HG02610 (cell line): Measurements from ENCODE around the gene ANXA8L1.
"Not testable (repeated sequence)": the region's sequence is repeated elsewhere in the genome, so short reads cannot be mapped to it uniquely, and the experiment has no call there.

ENCODE experiments used
- ATAC-seq: cut with Tn5 transposase; IDR thresholded peaks from one replicate; pipeline ENCODE4 v1.9.1; 2021; ENCODE audit warnings: mild to moderate bottlenecking, moderate library complexity; ENCODE audit not compliant: unreplicated experiment

Gene ANXA8L1

GRCh38 chr10:46375406-46375805 lies at the start of gene ANXA8L1:
Gene ANXA8L1, plus strand, starts transcription at chr10:46375776. Its CDS starts 76 bp downstream, at chr10:46375852.
- ATAC-seq, result not testable (repeated sequence)

DNA sequence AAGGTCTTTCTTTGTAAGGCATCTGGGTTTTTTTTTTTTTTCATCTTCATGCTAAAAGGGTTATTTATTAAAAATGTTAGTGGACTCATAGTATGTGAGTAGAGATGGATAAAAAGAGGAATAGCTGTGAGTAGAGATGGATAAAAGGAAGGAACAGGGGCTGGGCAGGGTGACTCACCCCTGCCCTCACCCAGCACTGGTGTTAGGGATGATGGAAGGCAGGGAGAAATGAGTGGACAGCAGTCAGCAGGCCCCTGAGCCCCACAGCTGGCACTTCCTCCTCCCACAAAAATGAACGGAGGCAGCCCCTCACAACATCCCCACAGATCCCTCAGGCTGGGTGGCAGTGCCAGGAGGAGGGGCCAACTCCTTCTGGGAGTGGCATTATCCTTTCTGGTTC lies 49.5 kb upstream of the ANXA8L1 start:
- ATAC-seq, result no peak

- ATAC-seq, result no peak
Measured at GRCh38 chr10:46326971-46327370, 48.6 kb upstream of the ANXA8L1 start.

DNA sequence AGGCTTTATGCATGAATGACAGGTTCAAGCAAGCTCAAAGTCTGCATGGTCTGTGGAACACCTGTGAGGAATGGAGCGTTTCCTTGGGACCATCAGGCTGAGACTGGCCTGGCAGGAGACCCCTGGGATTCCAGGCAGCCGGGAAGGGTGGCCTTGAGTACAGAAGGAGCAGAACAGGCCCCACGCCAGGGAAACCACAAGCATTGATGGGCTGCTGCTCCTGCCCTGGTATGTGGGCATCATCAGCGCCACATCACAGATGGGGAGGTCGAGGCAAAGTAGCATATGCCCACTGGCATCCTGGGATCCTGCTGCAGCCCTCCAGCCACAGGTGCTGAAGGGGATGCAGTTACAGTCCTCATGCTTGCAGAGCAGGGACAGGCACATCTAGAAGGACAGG lies 47.9 kb upstream of the ANXA8L1 start:
- ATAC-seq, result no peak

GRCh38 chr10:46328853-46329689 lies 46.5 kb upstream of the ANXA8L1 start:
- no peak for ATAC-seq

GRCh38 chr10:46329690-46330016 lies 45.9 kb upstream of the ANXA8L1 start:
- no peak for ATAC-seq

DNA sequence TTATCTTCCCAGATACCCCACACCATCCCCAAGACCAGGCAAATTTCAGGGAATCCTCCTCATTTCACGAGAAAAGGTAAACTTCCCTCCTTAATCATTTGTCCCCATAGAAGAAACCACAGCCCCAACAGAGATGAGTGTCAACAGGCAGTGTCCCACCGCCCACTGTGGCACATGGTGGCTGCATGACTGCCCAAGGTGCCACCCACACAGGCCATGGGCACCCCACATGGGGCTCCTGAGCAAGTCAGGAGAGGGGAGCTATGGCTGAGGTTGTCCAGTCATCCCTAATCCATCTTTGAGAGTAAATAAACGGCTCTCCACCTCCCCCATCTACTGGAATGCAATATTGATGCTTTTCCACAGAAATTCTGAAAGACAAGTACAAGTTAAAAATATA lies 44.7 kb upstream of the ANXA8L1 start:
- ATAC-seq, result no peak

DNA sequence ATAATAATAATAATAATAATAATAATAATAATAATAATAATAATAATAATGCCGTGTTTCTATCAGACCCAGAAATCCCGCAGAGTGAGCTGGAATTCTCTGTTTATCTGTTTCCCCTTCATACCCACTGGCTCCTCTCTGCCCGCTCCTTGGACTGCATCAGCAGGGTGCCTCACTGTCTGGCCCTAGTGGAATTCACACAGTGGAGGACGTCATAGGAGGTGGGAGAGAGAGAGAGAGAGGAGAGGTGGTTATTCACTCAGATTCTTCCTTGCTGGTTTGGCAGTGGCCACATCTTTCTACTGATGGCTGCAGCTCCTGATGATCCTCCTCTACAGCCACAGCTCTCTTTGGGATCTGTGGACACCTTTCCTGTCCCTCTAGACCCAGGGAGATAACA lies 10.1 kb upstream of the ANXA8L1 start:
- not testable (repeated sequence) for ATAC-seq

DNA sequence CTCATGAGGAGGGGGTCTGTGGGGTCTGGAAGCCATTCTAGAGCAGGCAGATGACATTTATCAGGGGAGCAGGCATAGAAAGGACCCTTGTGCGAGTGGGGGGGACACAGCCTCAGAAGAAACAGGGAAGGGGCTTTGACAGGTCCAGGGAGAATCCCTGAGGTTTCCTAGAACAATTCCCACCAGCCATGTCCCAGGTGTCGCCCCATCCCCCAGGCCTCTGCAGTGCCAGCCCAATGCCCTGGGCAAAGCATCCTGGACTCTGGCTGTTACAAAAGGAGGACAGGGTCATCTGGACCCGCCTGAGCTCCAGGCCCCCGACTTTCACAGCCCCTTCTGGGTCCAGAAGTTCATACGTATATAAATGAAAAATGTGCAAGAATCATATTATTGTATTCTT lies 8.4 kb upstream of the ANXA8L1 start:
- not testable (repeated sequence) for ATAC-seq

DNA sequence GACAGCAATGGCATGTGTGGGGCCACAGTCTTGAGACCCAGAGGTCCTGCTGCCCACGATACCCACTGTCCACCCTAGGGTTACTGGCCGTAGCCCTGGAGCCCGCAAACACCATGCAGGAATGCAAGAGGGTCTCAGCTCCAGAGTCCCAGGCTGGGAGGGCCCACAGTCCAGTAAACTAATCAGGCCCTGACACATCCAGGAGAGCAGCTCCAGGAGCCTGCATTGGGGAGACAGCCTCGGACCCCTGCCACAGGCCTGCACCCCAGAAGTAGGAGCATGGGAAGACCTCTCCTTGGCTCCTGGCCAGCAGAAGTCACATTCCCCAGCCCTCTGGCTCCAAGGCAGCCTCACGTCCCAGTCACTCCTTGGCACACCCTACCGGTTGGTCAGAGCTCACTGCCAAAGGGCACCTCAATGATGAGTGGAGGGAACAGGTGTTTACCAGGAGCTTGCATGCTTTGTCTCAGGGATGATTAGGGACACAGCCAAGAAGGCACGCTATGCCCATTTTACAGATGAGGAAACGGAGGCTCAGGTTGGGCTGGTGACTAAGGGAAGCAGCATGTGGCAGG lies 7.8 kb upstream of the ANXA8L1 start:
- not testable (repeated sequence) for ATAC-seq

GRCh38 chr10:46368956-46369355 lies 6.6 kb upstream of the ANXA8L1 start:
- not testable (repeated sequence) for ATAC-seq

DNA sequence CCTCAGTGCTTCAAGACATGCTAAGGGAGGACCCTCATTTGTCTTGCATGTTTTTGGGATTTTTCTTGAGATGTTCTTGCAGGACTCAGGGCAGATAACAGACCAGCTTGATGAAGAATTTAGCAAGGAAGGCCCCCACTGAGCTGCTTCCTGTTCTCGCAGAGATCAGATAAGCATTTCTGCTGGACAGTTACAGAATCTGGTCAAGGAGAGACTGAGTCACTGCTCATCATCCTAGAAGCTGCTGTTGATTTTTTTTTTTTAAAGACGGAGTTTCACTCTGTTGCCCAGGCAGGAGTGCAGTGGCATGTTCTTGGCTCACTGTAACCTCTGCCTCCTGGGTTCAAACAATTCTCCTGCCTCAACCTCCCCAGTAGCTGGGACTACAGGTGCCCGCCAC lies 1.2 kb upstream of the ANXA8L1 start:
- not testable (repeated sequence) for ATAC-seq

DNA sequence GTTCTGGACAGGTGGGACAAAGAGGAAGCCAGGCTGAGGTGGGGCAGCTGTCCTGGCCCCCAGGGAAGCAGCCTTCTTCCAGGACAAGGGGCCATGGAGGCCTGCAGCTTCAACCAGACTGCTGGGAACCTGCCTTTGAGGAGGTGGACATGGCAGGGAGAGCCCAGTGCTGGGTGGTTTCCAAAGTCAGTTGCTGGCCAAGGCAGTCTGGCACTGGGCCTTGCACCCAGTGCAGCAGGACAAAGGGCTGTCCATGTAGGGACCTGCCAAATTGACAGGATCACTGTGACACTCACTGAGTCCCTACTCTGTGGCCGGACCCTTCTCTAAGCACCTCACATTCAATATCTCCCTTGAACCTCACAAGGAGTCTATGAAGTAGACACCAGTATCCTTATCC lies 1.4 kb downstream of the ANXA8L1 start:
- ATAC-seq, result not testable (repeated sequence)

GRCh38 chr10:46377651-46378050 lies 2.1 kb downstream of the ANXA8L1 start:
- not testable (repeated sequence) for ATAC-seq

GRCh38 chr10:46378108-46378507 lies 2.5 kb downstream of the ANXA8L1 start:
- ATAC-seq, result not testable (repeated sequence)

GRCh38 chr10:46379233-46379848 lies 3.8 kb downstream of the ANXA8L1 start:
- not testable (repeated sequence) for ATAC-seq

- not testable (repeated sequence) for ATAC-seq
Measured at GRCh38 chr10:46385858-46386257, 10.3 kb downstream of the ANXA8L1 start.

DNA sequence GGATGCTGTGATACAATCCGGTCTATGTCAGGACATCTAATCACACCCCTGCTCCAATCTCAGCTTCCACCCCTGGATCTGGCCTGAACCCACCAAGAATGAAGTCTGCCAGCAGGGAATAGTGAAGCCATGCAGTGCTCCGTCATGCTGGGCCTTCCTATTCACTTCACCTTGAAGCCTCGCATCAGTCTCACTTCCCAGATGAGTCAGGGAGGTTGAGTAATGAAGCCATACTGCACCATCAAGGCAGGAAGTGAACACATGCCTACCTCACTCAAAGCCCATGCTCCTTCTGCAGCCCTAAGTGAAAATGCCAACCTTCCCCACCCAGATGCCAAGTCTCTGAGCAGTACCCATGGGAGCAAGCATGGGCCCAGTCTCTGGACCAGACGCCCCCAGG lies 11.1 kb downstream of the ANXA8L1 start:
- peak; percentile 91 for ATAC-seq

GRCh38 chr10:46387309-46387902 lies 11.8 kb downstream of the ANXA8L1 start:
- not testable (repeated sequence) for ATAC-seq

GRCh38 chr10:46391422-46391821 lies 15.8 kb downstream of the ANXA8L1 start:
- ATAC-seq, result not testable (repeated sequence)

- not testable (repeated sequence) for ATAC-seq
Measured at GRCh38 chr10:46396441-46397279, 21.1 kb downstream of the ANXA8L1 start.
